Ecto neural progenitor cell (in vitro differentiated cells): Measurements from ENCODE around the gene CDHR3.
"Not testable (repeated sequence)": the region's sequence is repeated elsewhere in the genome, so short reads cannot be mapped to it uniquely, and the experiment has no call there.

Source experiments
- DNase-seq: peaks from one replicate; pipeline ENCODE4 v3.0.0-alpha.2; 2018; ENCODE audit warnings: low spot score

CDHR3 gene

DNA sequence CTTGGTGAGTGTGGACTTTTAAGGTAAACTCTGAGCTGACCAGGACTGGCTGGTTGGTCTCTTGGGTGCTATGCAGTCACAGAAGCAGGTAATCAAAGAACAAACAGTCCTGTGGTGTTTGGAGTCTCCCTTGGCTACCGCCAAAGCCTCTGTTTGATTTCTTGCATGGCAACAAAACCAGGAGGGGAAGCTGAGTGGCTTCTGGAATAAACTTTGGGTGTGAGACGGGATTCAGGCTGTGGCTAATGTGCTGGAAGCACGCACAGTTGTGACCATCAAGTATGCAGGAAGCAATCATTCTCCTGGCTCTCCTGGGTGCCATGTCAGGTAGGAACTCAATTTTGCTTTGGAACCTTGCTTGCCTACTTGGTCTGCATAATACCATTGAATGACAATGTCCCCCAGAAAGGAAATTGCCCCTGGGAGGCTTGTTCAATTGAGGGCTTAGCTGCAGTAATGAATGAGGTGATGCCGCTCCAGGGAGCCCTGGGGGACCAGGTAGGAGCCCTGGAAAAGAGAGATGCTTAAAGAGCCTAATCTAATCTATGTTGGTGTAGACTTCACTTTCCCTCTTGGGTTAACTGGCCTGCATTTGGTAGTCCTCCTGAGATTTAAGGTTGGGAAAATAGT is at the start of gene CDHR3:
TSS of gene CDHR3 (plus strand) at position 227 of the 630 bp plus-strand sequence. CDS start at position 282, 55 bp downstream.
- no peak for DNase-seq

DNA sequence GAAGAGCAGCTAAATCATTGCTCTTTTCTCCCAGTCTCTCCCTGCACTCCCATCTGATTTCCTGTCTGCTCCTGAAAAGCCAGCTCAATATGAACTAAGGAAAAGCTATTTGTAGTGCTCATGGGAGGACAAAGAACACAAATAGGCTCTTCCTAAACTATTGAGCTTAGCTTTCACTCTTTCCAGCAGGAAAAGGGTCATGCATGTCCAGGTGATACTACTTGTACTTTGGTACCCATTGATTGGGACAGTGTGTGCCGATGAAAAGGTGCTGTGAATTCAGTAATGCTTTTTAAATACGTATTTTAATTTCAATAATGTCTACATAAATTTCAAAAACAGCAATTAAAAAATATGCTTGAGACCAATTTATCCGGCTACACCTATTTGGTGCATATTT is 49.1 kb upstream of the CDHR3 start:
- DNase-seq, result no peak

DNA sequence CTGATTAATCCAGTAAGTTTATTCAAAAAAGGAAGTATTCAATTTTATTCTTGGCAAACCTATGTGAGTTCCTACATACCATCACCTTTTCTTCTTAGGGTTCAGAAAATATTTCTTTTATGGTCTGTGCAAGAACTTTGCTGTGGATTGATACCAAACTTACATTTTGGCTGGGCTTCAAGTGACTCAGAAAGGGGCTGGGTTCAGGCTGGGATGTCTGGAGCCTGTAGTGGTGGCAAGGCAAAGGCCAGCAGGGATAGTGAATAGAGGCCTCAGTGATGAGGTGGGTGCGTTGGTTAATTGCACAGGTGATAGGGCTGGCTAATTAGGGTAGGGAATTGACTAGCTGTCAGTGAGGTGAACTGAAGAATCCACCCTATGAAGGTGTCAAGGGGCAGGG is 46.5 kb upstream of the CDHR3 start:
- no peak for DNase-seq

GRCh38 chr7:105917659-105918058 is 45.4 kb upstream of the CDHR3 start:
- no peak for DNase-seq

GRCh38 chr7:105920766-105921165 is 42.3 kb upstream of the CDHR3 start:
- DNase-seq, result no peak

DNA sequence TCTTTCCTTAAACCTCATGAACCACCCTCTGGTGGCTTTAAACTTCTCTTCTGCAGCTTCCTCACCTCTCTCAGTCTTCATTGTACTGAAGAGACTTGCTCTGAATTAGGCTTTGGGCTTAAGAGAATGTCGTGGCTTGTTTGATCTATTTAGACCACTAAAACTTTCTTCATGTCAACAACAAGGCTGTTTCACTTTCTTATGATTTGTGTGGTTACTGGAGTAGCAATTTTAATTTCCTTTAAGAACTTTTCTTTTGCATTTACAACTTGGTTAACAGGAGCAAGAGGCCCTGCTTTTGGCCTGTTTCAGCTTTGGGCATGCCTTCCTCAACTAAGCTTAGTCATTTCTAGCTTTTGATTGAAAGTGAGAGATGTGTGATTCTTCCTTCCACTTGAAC is 38.1 kb upstream of the CDHR3 start:
- DNase-seq, result no peak

GRCh38 chr7:105926131-105926530 is 36.9 kb upstream of the CDHR3 start:
- DNase-seq, result no peak

DNA sequence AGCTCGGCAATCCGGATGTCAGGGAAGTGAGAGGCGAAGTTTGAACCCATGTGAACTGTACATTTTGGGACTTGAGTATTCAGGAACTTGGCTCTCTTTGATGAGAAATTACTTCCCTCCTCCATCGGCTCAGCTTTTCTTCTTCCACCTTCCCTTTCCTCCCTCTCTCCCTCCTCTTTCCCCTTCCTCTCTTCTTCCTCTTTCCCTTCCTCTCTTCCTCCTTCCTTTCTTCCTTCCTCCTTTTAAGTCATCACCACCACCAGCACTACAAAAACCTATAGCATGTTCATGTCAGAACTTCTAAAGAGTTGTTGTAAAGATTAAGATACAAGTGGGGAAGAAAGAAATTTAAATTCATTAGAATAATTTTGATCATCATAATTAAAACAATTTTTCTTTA is 31.9 kb upstream of the CDHR3 start:
- DNase-seq, result no peak

GRCh38 chr7:105932835-105933477 is 30.1 kb upstream of the CDHR3 start:
- no peak for DNase-seq

GRCh38 chr7:105934572-105935185 is 28.4 kb upstream of the CDHR3 start:
- no peak for DNase-seq

- DNase-seq, result no peak
Measured at GRCh38 chr7:105935250-105935649, 27.8 kb upstream of the CDHR3 start.

- DNase-seq, result no peak
Measured at GRCh38 chr7:105937411-105937810, 25.7 kb upstream of the CDHR3 start.

- no peak for DNase-seq
Measured at GRCh38 chr7:105940109-105940508, 23.0 kb upstream of the CDHR3 start.

DNA sequence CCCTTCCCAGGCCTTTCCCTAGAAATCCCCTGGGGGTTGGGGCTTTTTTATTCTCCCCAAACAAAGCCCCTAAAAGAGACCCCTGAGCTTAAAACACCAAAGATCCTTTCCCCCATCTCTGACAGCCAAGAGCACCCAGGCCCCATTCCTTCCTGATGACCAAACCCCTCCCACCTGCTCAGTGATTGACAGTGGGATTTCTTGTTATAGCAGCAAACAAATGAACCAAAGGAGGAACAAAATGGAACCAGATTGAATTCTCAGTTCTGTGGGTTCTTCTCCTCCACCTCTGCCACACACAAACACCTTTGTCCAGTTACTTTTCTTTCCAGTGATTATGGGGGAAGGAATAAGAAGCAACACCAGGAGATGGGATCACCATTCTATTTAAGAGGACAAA is 21.5 kb upstream of the CDHR3 start:
- no peak for DNase-seq

- no peak for DNase-seq
Measured at GRCh38 chr7:105943486-105943885, 19.6 kb upstream of the CDHR3 start.

GRCh38 chr7:105945848-105946247 is 17.2 kb upstream of the CDHR3 start:
- DNase-seq, result no peak

DNA sequence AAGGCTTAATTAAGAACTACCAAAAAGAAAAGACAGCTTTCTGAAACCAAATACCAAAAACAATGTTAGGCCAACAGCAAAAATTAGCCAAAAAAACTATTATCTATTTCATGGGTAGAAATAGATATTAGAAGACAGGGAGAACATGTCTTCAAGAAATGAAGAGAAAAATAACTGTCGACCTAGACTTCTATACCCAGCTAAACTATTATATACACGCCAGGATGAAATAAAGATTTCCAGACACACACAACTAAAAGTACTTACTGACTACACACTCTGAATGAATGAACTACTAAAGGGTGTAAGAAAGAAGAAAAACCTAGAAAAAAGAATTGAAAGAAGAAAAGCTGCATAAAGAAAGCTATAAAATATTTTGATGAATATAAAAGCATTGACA is 11.5 kb upstream of the CDHR3 start:
- DNase-seq, result no peak

- no peak for DNase-seq
Measured at GRCh38 chr7:105952917-105953595, 10.0 kb upstream of the CDHR3 start.

DNA sequence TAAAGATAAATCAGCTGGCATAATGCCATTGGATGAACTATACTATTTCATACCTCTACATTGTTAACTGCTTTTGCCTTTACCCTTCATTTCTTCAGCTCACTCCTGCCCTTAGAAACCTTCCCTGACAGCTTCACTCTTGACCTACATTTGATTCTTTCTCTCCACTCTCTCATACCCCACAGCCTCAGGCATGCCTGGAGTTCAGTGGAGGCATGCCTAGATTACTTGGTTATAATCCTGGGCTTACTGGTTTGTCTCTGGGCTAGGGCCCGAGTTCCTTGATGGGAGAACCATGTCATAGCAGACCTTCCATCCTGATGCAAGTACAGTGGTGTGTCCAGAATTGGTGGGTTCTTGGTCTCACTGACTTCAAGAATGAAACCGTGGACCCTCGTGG is 8.4 kb upstream of the CDHR3 start:
- no peak for DNase-seq

GRCh38 chr7:105955651-105956466 is 7.2 kb upstream of the CDHR3 start:
- DNase-seq, result not testable (repeated sequence)

GRCh38 chr7:105958012-105958411 is 5.1 kb upstream of the CDHR3 start:
- no peak for DNase-seq

GRCh38 chr7:105962353-105962752 is 711 bp upstream of the CDHR3 start:
- DNase-seq, result no peak
